H9 (cell line): ENCODE results near the gene MEF2A. TPM values are rescaled to one million over a fixed set of nuclear protein-coding genes. Genes with fewer than 3 reads are reported as not detected.

ENCODE experiments used
- DNase-seq: peaks from one replicate; pipeline ENCODE4 v3.0.0-alpha.2; 2017
- H2AFZ ChIP-seq: one replicate; pipeline ENCODE4 v1.6.1; 2013; ENCODE audit warnings: mild to moderate bottlenecking, low read length, control low read depth, moderate library complexity
- H2AK5ac ChIP-seq: 2 replicates; pipeline ENCODE4 v1.6.1; 2013; ENCODE audit warnings: low read length, control low read depth, mixed read lengths; ENCODE audit not compliant: insufficient read length
- H2BK120ac ChIP-seq: one replicate; pipeline ENCODE4 v1.6.1; 2013; ENCODE audit warnings: low read depth, mild to moderate bottlenecking, low read length, control low read depth, inconsistent platforms; ENCODE audit not compliant: poor library complexity, severe bottlenecking
- H2BK12ac ChIP-seq: 2 replicates; pipeline ENCODE4 v1.6.1; 2013; ENCODE audit warnings: low read length, control low read depth, mixed read lengths, low read depth; ENCODE audit not compliant: insufficient read length
- H2BK15ac ChIP-seq: 2 replicates; pipeline ENCODE4 v1.6.1; 2013; ENCODE audit warnings: low read depth, low read length, control low read depth
- H2BK20ac ChIP-seq: one replicate; pipeline ENCODE4 v1.6.1; 2013; ENCODE audit warnings: low read depth, mild to moderate bottlenecking, low read length, control low read depth, inconsistent platforms; ENCODE audit not compliant: poor library complexity, severe bottlenecking
- H2BK5ac ChIP-seq: 2 replicates; pipeline ENCODE4 v1.6.1; 2013; ENCODE audit warnings: low read length, control low read depth, mixed read lengths; ENCODE audit not compliant: insufficient read length
- H3K14ac ChIP-seq: 2 replicates; pipeline ENCODE4 v1.6.1; 2013; ENCODE audit warnings: low read length, control low read depth; ENCODE audit not compliant: insufficient read depth
- H3K18ac ChIP-seq: 2 replicates; pipeline ENCODE4 v1.6.1; 2013; ENCODE audit warnings: low read depth, mild to moderate bottlenecking, mixed read lengths, low read length, control low read depth; ENCODE audit not compliant: insufficient read length
- H3K23ac ChIP-seq: 2 replicates; pipeline ENCODE4 v1.6.1; 2013; ENCODE audit warnings: low read length, control low read depth, mixed read lengths, low read depth; ENCODE audit not compliant: insufficient read length
- H3K23me2 ChIP-seq: 2 replicates; pipeline ENCODE4 v1.6.1; 2013; ENCODE audit warnings: low read depth, mild to moderate bottlenecking, mixed read lengths, low read length, control low read depth; ENCODE audit not compliant: insufficient read length, poor library complexity, severe bottlenecking
- H3K27ac ChIP-seq: 2 replicates; pipeline ENCODE4 v1.5.1; 2013; ENCODE audit warnings: low read length, control low read depth, mixed read lengths, low read depth; ENCODE audit not compliant: insufficient read length
- H3K27me3 ChIP-seq: 2 replicates; pipeline ENCODE4 v1.6.1; 2013; ENCODE audit warnings: low read length, control low read depth, inconsistent platforms; ENCODE audit not compliant: insufficient read depth
- H3K4ac ChIP-seq: 2 replicates; pipeline ENCODE4 v1.6.1; 2013; ENCODE audit warnings: low read depth, mild to moderate bottlenecking, control low read depth, inconsistent platforms, low read length, moderate library complexity
- H3K4me1 ChIP-seq: 2 replicates; pipeline ENCODE4 v1.6.1; 2013; ENCODE audit warnings: low read length, control low read depth, inconsistent platforms; ENCODE audit not compliant: insufficient read depth
- H3K4me2 ChIP-seq: 2 replicates; pipeline ENCODE4 v1.6.1; 2013; ENCODE audit warnings: low read length, control low read depth, mixed read lengths; ENCODE audit not compliant: insufficient read length, insufficient read depth
- H3K56ac ChIP-seq: 2 replicates; pipeline ENCODE4 v1.6.1; 2013; ENCODE audit warnings: low read depth, mild to moderate bottlenecking, mixed read lengths, low read length, control low read depth; ENCODE audit not compliant: insufficient read length
- H3K79me1 ChIP-seq: 2 replicates; pipeline ENCODE4 v1.6.1; 2013; ENCODE audit warnings: low read depth, mild to moderate bottlenecking, moderate library complexity, low read length, control low read depth, inconsistent platforms; ENCODE audit not compliant: insufficient read depth, poor library complexity, severe bottlenecking
- H3K79me2 ChIP-seq: 2 replicates; pipeline ENCODE4 v1.6.1; 2013; ENCODE audit warnings: low read length, control low read depth, inconsistent platforms; ENCODE audit not compliant: insufficient read depth
- H3K9ac ChIP-seq: 2 replicates; pipeline ENCODE4 v1.6.1; 2013; ENCODE audit warnings: low read length, control low read depth, mixed read lengths; ENCODE audit not compliant: insufficient read length; ENCODE audit errors: extremely low read depth
- H3K9me3 ChIP-seq: one replicate; pipeline ENCODE4 v1.6.1; 2013; ENCODE audit warnings: low read depth, low read length, inconsistent platforms; ENCODE audit not compliant: control insufficient read depth
- H3T11ph ChIP-seq: one replicate; pipeline ENCODE4 v1.6.1; 2013; ENCODE audit warnings: mild to moderate bottlenecking, low read length, control low read depth, inconsistent platforms
- H4K20me1 ChIP-seq: one replicate; pipeline ENCODE4 v1.6.1; 2013; ENCODE audit not compliant: control insufficient read depth, insufficient read length, insufficient read depth
- H4K5ac ChIP-seq: 2 replicates; pipeline ENCODE4 v1.6.1; 2013; ENCODE audit warnings: low read depth, mild to moderate bottlenecking, mixed read lengths, low read length, control low read depth; ENCODE audit not compliant: insufficient read length
- H4K8ac ChIP-seq: replicated peaks from 2 replicates; pipeline ENCODE4 v1.6.1; 2013; ENCODE audit warnings: low read length, control low read depth, mixed read lengths, low read depth; ENCODE audit not compliant: insufficient read length
- H4K91ac ChIP-seq: 2 replicates; pipeline ENCODE4 v1.6.1; 2013; ENCODE audit warnings: low read depth, mild to moderate bottlenecking, moderate library complexity, mixed read lengths, low read length, control low read depth; ENCODE audit not compliant: insufficient read length
- H3K27ac Mint-ChIP-seq, 3 experiments: 2 replicates in 2 of 3; 3 replicates in 1 of 3; pipeline ENCODE4 v1.8.0; 2020 to 2021; ENCODE audit warnings: mixed read lengths in 3 of 3, mild to moderate bottlenecking in 1 of 3, moderate library complexity in 1 of 3
- H3K27me3 Mint-ChIP-seq: 2 replicates; pipeline ENCODE4 v1.8.0; 2021; ENCODE audit warnings: low read depth, mild to moderate bottlenecking, moderate library complexity, mixed read lengths
- H3K36me3 Mint-ChIP-seq, 3 experiments: 2 replicates in 2 of 3; 3 replicates in 1 of 3; pipeline ENCODE4 v1.8.0; 2020 to 2021; ENCODE audit warnings: low read depth in 3 of 3, mixed read lengths in 3 of 3; ENCODE audit not compliant: insufficient read depth in 1 of 3
- H3K4me1 Mint-ChIP-seq, 2 experiments: 2 replicates each; pipeline ENCODE4 v1.8.0; 2020; ENCODE audit warnings: mixed read lengths in 2 of 2
- H3K4me3 Mint-ChIP-seq, 2 experiments: 2 replicates in 1 of 2; 3 replicates in 1 of 2; pipeline ENCODE4 v1.8.0; 2020 to 2021; ENCODE audit warnings: mild to moderate bottlenecking in 2 of 2, mixed read lengths in 2 of 2, moderate library complexity in 1 of 2
- H3K9me3 Mint-ChIP-seq, 2 experiments: 2 replicates in 1 of 2; 3 replicates in 1 of 2; pipeline ENCODE4 v1.8.0; 2020; ENCODE audit warnings: mild to moderate bottlenecking in 2 of 2, mixed read lengths in 2 of 2, moderate library complexity in 1 of 2
- CTCF ChIP-seq: fragments of 200-600 bp; sonication (generic); conservative IDR thresholded peaks from 3 replicates; pipeline ENCODE4 v1.8.0; 2021; ENCODE audit warnings: antibody characterized with exemption, mild to moderate bottlenecking
- WGBS: extraction: QIAGEN DNeasy Blood & Tissue Kit; methylation state at CpG from one replicate; pipeline ENCODE4 v1.1.7; 2013; ENCODE audit warnings: missing lambda C conversion rate, low lambda C conversion rate, mixed read lengths; ENCODE audit not compliant: insufficient read length; ENCODE audit errors: extremely low coverage; 5-methylcytosine and 5-hydroxymethylcytosine counted together
- total RNA-seq: library from RNA; stranded (reverse); gene quantifications from 2 replicates; pipeline ENCODE4 v1.2.1, GENCODE V29; 2021

The MEF2A gene
- total RNA-seq, 1 experiment from 2014 or later = 20.7 TPM

GRCh38 chr15:99677540-99678134 lies 111.9 kb downstream of the MEF2A start:
- Histone ChIP-seq H3K27me3 (no peaks in the 10 kb centered on the region), H2BK15ac (no peak overlapping the region), H3K4me2 (no peak overlapping the region), H3K23me2 (no peaks in the 10 kb centered on the region), H3K18ac (no peak overlapping the region), H4K20me1 (no peaks in the 10 kb centered on the region), H3K4ac (no peak overlapping the region), H3K56ac (no peak overlapping the region), H3T11ph (no peak overlapping the region), H2BK20ac (no peak overlapping the region), H3K4me1 (no peaks in the 10 kb centered on the region), H2BK12ac (no peak overlapping the region), H3K23ac (no peak overlapping the region), H2BK5ac (no peak overlapping the region), H3K79me2 (no peaks in the 10 kb centered on the region), H3K79me1 (no peaks in the 10 kb centered on the region), H2AFZ (no peak overlapping the region), H4K8ac (no peak overlapping the region), H2BK120ac (no peak overlapping the region), H3K9ac (no peak overlapping the region), H4K91ac (no peak overlapping the region), H2AK5ac (no peak overlapping the region), H4K5ac (no peak overlapping the region), H3K9me3 (no peaks in the 10 kb centered on the region), H3K14ac (no peak overlapping the region), H3K27ac (no peak overlapping the region)
- Mint-ChIP-seq H3K36me3 (peaks cover 3 to 43% (median 40%) of the 10 kb centered on the region in 3 experiments; a peak in 6 of 7 replicates), H3K4me3 (no peak overlapping the region), H3K9me3 (no peaks in the 10 kb centered on the region), H3K27ac (no peak overlapping the region), H3K4me1 (no peaks in the 10 kb centered on the region), H3K27me3 (no peaks in the 10 kb centered on the region)
- no peak for TF ChIP-seq CTCF
- no peak for DNase-seq
- no CpG with 5 or more reads among the region's 4 CpGs for WGBS
